ENCODE results near the gene COL1A1.

Gene COL1A1

GRCh38 chr17:50199803-50200456 lies 1.5 kb downstream of the COL1A1 start:
- peak; percentile 83 for DNase-seq

GRCh38 chr17:50199211-50199802 lies 2.1 kb downstream of the COL1A1 start:
- no peak for DNase-seq

GRCh38 chr17:50198026-50198669 lies 3.3 kb downstream of the COL1A1 start:
- DNase-seq: peak; percentile 62

GRCh38 chr17:50196826-50197225 lies 4.6 kb downstream of the COL1A1 start:
- DNase-seq: no peak

- DNase-seq: no peak
Observed at GRCh38 chr17:50196036-50196435, 5.4 kb downstream of the COL1A1 start.

GRCh38 chr17:50194934-50195865 lies 6.2 kb downstream of the COL1A1 start:
- no peak for DNase-seq

- no peak for DNase-seq
Observed at GRCh38 chr17:50194140-50194933, 7.1 kb downstream of the COL1A1 start.

GRCh38 chr17:50192618-50193291 lies 8.7 kb downstream of the COL1A1 start:
- no peak for DNase-seq

GRCh38 chr17:50192144-50192617 lies 9.2 kb downstream of the COL1A1 start:
- no peak for DNase-seq

GRCh38 chr17:50191359-50192143 lies 9.9 kb downstream of the COL1A1 start:
- DNase-seq: no peak

- DNase-seq: no peak
Observed at GRCh38 chr17:50190603-50191358, 10.7 kb downstream of the COL1A1 start.

- no peak for DNase-seq
Observed at GRCh38 chr17:50190293-50190602, 11.2 kb downstream of the COL1A1 start.

GRCh38 chr17:50189550-50190292 lies 11.7 kb downstream of the COL1A1 start:
- DNase-seq: no peak

GRCh38 chr17:50188921-50189549 lies 12.4 kb downstream of the COL1A1 start:
- no peak for DNase-seq

- DNase-seq: no peak
Observed at GRCh38 chr17:50188531-50188920, 12.9 kb downstream of the COL1A1 start.

GRCh38 chr17:50187751-50188530 lies 13.5 kb downstream of the COL1A1 start:
- no peak for DNase-seq

GRCh38 chr17:50187394-50187725 lies 14.1 kb downstream of the COL1A1 start:
- DNase-seq: no peak

Data from CD4-positive, alpha-beta T cell treated with Interleukin-6 for 4 hours (primary cell).